Stimulated activated CD4-positive, alpha-beta T cell treated with anti-CD3 and anti-CD28 coated beads, Interleukin-4, amount 100 ng/mL, for 4 hours (primary cell): ENCODE data around the gene CRIP1.

Experiments
- DNase-seq, 2 experiments: peaks; one replicate each; pipeline ENCODE4 v3.0.0-alpha.2; 2020

The CRIP1 gene, protein sequence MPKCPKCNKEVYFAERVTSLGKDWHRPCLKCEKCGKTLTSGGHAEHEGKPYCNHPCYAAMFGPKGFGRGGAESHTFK

GRCh38 chr14:105486163-105486973 is at the start of gene CRIP1:
TSS of gene CRIP1 (plus strand) at chr14:105486886. CDS start at chr14:105487260, 374 bp downstream.
- no peak for DNase-seq

- DNase-seq, result no peak
Measured at GRCh38 chr14:105436891-105437722, 49.6 kb upstream of the CRIP1 start.

- DNase-seq, result no peak
Measured at GRCh38 chr14:105437723-105438500, 48.8 kb upstream of the CRIP1 start.

DNA sequence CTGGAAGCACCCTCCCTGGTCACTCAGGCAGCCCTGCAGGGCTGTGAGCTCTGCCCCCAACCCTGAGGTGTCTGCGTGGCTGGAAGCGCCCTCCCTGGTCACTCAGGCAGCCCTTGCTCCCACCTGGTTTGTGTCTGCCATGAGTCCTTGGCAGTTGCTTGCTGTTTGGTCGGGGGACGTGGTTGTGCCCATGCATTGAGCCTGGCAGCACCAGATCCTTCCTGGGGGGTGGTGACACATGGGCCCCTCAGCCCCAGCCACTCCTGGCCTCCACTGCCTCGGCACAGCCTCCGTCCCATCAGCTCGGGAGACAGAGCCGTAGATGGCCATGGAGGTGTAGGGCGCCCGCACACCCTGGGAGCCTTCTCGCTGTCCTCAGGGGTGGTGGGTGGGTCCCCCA is 47.5 kb upstream of the CRIP1 start:
- no peak for DNase-seq

DNA sequence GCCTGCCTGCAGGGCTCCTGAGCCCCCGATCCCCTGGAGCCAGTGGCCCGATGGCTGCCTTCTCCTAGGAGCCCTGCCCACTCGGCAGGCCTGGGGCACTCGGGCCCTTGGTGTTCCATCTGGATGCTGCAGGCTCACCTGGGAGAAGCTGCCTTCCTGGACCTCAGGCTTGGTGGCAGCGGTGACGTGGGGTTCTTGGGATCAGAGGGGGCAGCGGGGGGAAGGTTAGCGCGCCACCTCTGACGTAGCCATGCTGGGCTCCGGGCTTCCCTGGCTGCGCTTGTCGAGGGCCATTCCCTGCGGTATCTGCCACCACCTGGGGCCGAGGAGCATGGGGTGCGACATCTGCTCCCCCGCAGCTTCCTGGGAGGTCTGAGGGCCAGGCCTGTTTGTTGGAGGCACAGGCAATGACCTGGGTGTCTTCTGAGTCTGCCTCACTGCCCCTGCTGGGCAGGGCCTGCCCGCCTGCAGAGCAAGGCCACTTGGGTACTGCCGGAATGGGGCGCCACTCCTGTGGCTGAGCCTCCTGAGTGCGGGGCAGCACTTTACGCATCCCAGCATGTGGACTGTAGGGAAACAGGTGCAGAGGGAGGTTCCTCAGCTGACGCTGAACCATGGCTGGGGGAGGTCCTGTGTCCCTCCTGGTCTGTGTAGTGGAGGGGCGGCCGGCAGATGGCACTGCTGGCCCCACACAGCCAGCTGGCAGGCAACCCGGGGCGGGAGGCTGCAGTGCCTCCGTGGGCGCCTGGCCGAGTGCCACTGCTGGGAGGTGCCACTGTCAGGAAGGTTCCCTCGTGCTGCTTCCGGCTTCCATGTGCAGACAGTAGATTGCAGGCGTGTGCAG is 46.8 kb upstream of the CRIP1 start:
- DNase-seq, result no peak

GRCh38 chr14:105440554-105440900 is 46.2 kb upstream of the CRIP1 start:
- no peak for DNase-seq

GRCh38 chr14:105440992-105441391 is 45.7 kb upstream of the CRIP1 start:
- no peak for DNase-seq

DNA sequence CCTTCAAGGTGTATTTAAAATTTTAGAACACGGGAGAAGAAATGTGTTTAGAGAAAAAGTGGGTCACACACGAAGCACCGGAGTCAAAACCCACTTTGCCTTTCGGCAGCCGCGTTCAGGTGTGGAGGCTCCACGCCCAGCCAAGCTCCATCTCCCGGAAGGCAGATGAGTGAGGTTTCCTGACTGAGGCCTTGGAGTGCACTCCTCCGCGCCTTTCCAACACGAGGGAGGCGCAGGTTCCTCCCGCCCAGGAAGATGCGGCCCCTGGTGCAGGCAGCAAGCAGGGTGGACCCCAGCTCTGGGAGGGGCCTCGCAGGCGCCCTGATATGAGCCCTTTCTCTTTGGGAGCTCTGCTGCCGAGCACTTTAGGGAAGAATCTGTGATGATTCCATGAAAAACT is 44.6 kb upstream of the CRIP1 start:
- DNase-seq, result no peak

- no peak for DNase-seq
Measured at GRCh38 chr14:105442834-105443233, 43.9 kb upstream of the CRIP1 start.

DNA sequence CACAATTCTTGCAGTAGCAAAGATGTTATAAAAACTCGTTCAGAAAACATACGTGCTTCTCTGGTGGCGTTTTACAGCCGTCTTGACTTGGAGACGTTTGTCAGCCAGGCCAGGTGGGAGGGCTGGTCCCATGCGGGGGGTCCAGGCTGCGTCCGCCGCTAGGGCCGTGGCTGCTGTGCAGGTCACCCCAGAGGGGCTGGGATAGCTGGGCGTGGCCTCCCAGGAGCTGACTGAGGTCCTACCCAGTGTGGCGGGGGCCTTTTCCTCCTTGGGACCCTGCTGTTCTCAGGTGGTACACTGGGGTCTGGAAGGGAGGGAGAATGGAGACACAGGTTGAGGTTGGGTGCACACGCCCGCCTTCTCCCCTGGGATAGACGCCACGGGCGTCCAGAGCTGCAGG is 41.8 kb upstream of the CRIP1 start:
- no peak for DNase-seq

DNA sequence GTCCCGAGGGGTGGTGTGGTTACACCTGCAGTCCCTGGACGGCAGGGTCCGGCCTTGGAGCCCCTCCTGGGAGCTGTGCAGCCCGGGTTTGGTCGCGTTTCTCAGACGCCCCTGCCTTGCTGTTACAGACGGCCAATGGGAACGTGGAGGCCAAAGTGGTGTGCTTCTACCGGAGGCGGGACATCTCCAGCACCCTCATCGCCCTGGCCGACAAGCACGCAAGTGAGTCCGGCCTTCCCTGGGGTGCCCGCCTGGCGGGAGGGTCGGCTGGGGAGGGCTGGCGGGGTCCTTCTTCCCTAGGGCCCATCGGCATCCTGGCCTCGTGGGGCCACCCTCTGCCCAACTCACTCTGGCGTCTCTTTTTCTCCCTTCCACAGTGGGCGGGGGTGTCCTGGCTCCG is 41.4 kb upstream of the CRIP1 start:
- no peak for DNase-seq

- no peak for DNase-seq
Measured at GRCh38 chr14:105445901-105446845, 40.5 kb upstream of the CRIP1 start.

GRCh38 chr14:105446971-105447370 is 39.7 kb upstream of the CRIP1 start:
- no peak for DNase-seq

GRCh38 chr14:105447651-105448640 is 38.7 kb upstream of the CRIP1 start:
- DNase-seq, result no peak

DNA sequence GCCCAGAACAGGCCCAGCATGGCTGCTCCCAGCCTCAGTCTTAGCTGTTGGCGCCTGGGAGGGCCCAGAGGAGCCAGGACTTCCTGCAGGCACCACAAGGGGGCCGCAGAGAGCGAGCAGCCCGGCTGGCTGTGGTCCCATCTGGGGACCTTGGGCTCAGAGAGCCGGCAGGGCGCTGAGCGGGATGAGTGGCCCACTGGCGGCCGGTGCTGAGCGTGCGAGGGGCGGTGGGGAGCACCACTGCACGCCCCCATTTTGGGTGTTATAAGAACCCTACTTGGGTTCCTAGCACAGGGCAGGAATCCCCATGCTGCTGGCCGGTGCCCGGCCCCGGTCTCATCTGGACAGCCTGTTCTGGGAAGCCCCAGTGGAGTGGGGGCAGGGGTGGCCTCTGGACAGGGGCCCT is 38.0 kb upstream of the CRIP1 start:
- DNase-seq, result peak; percentile 57 to 59

DNA sequence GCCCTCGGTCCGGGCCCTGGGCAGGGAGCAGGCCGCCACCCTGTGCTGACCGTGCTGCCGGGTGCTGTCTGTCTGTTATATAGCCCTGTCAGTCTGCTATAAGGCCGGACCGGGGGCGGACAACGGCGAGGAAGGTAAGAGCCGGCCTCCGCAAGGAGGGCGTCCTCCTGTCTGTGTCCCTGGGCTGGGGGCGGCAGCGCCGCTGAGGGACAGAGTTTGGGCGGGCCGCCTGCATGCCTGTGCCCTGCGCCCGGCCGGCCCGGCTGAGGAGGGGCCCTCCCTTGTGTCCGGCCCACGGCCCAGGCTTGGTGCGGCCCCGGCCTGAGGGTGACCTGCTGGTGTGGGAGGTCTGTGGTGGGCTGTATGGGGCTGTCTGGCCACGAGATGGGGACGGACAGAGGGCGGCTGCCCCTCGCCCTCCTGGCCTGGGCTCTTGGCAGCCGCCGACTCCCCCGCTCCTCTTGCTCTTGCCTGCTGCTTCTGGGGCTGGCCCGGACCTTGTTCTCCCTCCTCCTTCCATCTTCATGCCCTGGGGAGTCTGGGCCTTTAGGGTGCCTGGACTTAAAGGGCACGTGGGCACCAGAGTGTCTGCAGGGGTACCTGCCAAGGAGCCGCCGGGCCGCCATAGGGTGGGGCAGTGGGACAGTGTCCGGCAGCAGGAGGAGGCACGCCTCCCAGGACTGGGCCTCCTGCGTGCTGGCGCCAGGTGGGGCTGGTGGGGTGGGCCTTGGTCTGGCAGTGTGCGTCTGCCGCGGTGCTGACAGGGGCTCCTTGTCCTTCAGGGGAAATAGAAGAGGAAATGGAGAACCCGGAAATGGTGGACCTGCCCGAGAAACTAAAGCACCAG is 37.2 kb upstream of the CRIP1 start:
- DNase-seq, result no peak

- DNase-seq, result no peak
Measured at GRCh38 chr14:105450123-105450505, 36.6 kb upstream of the CRIP1 start.

DNA sequence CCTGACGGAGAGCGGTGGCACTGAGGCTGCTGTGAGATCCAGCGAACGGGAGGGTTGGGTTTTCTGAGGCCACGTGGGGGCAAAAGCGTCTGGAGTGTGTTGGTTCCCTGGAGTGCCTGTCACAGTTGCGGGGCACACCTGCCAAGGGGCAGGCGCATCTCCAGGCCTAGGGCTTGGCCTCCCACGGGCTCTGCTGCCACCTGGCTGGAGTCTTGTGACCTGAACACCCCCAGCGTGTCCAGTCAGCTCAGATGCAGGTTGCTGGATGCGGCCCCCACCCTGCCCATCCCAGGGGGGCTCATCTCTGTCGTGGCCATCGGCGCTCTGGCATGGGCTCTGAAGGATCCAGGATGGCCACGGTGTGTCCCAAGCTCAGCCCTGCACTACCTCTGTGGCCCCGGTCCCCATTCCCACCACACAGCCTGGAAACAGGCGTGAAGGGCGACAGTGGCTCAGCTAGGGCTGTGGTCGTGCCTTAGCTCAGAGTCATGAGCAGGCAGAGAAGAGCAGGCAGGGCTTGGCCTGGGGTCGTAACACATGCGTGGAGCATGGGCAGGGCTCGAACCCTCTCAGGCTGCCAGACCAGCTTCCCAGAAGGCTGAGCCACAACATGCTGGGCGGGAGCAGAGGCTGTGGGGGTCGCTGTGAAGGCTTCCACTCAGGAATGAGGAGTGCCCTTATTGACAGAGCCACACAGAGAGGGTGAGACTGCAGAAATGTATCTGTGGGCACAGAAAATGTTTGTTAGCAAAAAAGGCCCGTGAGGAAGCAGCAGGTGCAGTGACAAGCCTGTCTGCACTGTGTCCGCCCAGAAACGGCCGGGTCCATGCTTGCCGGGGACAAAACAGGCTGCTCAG is 35.6 kb upstream of the CRIP1 start:
- DNase-seq, result no peak
